ENCODE data around the gene SLC35G1. TPM values are rescaled to one million over a fixed set of nuclear protein-coding genes. Genes with fewer than 3 reads are reported as not detected.

Gene SLC35G1
- total RNA-seq, 4 donors from 2014 or later = 3.4 to 5.5 (median 4.7) TPM

- H3K4me3 ChIP-seq = no peak overlapping the region
- WGBS, 2 donors (ENCODE audit: low coverage in 1 of 2) = 42 to 55% methylated on average over 3 of the region's 3 CpGs
- no peak for TF ChIP-seq POLR2A (IDR thresholded peaks at IDR 0.05)
- peaks cover 0 to 19% (median 7%) of the 10 kb centered on the region in 3 donors for H3K4me1 ChIP-seq
- peaks cover 0 to 8% of the 10 kb centered on the region in 2 donors for H3K36me3 ChIP-seq
- no peak overlapping the region for H3K27ac ChIP-seq
- ATAC-seq = no peak
- H3K9me3 ChIP-seq = no peaks in the 10 kb centered on the region
- H3K27me3 ChIP-seq = no peaks in the 10 kb centered on the region
Measured at GRCh38 chr10:93913706-93914105, 19.9 kb downstream of the SLC35G1 start.

- peaks cover 0 to 5% of the 10 kb centered on the region in 2 donors for H3K36me3 ChIP-seq
- no peak overlapping the region for H3K27ac ChIP-seq
- peaks cover 0 to 19% (median 7%) of the 10 kb centered on the region in 3 donors for H3K4me1 ChIP-seq
- H3K9me3 ChIP-seq = no peaks in the 10 kb centered on the region
- H3K27me3 ChIP-seq = no peaks in the 10 kb centered on the region
- no peak overlapping the region for H3K4me3 ChIP-seq
- ATAC-seq = no peak
- TF ChIP-seq CTCF (IDR thresholded peaks at IDR 0.05) = no peak
- WGBS, 2 donors (ENCODE audit: low coverage in 1 of 2) = 49 to 66% methylated on average over 4 to 6 of the region's 6 CpGs
Measured at GRCh38 chr10:93915598-93915997, 21.8 kb downstream of the SLC35G1 start.

- ATAC-seq = no peak
- peaks cover 0 to 19% (median 7%) of the 10 kb centered on the region in 3 donors for H3K4me1 ChIP-seq
- WGBS, 2 donors (ENCODE audit: low coverage in 1 of 2) = 19 to 24% methylated on average over 8 of the region's 8 CpGs
- H3K27me3 ChIP-seq = no peaks in the 10 kb centered on the region
- TF ChIP-seq EP300 (IDR thresholded peaks at IDR 0.05) (no peak), CTCF (IDR thresholded peaks at IDR 0.05) (peak; percentile 38 to 69 (median 59)), POLR2A (IDR thresholded peaks at IDR 0.05) (no peak), POLR2AphosphoS5 (IDR thresholded peaks at IDR 0.05) (no peak)
- H3K4me3 ChIP-seq = no peak overlapping the region
- no peaks in the 10 kb centered on the region for H3K9me3 ChIP-seq
- peaks cover 0 to 5% of the 10 kb centered on the region in 2 donors for H3K36me3 ChIP-seq
- H3K27ac ChIP-seq = peak overlapping the region in 2 of 4 donors; percentile 5 to 24
Measured at GRCh38 chr10:93916257-93917063, 22.7 kb downstream of the SLC35G1 start.

GRCh38 chr10:93917064-93917391 lies 23.2 kb downstream of the SLC35G1 start:
- 65 to 74% methylated on average over 9 to 10 of the region's 10 CpGs for WGBS, 2 donors (ENCODE audit: low coverage in 1 of 2)
- no peak for ATAC-seq
- H3K27me3 ChIP-seq = no peaks in the 10 kb centered on the region
- H3K4me1 ChIP-seq = peaks cover 0 to 19% (median 7%) of the 10 kb centered on the region in 3 donors
- H3K36me3 ChIP-seq = peaks cover 0 to 5% of the 10 kb centered on the region in 2 donors
- H3K27ac ChIP-seq = peak overlapping the region in 1 of 4 donors; percentile 24
- H3K4me3 ChIP-seq = no peak overlapping the region
- no peaks in the 10 kb centered on the region for H3K9me3 ChIP-seq
- TF ChIP-seq EP300 (IDR thresholded peaks at IDR 0.05) = no peak
- no peak for TF ChIP-seq POLR2A (IDR thresholded peaks at IDR 0.05)
- TF ChIP-seq POLR2AphosphoS5 (IDR thresholded peaks at IDR 0.05) = no peak

GRCh38 chr10:93917821-93918220 lies 24.0 kb downstream of the SLC35G1 start:
- TF ChIP-seq EP300 (IDR thresholded peaks at IDR 0.05) = no peak
- TF ChIP-seq CTCF (IDR thresholded peaks at IDR 0.05) = no peak
- TF ChIP-seq POLR2A (IDR thresholded peaks at IDR 0.05) = no peak
- TF ChIP-seq POLR2AphosphoS5 (IDR thresholded peaks at IDR 0.05) = no peak
- Histone ChIP-seq H3K27me3 (no peaks in the 10 kb centered on the region), H3K27ac (peak overlapping the region in 1 of 4 donors; percentile 24), H3K9me3 (no peaks in the 10 kb centered on the region), H3K36me3 (peaks cover 0 to 4% of the 10 kb centered on the region in 2 donors), H3K4me3 (no peak overlapping the region), H3K4me1 (peaks cover 0 to 19% (median 7%) of the 10 kb centered on the region in 3 donors)
- no peak for ATAC-seq
- WGBS, 2 donors (ENCODE audit: low coverage in 1 of 2) = 0 to 41% methylated on average over 1 to 2 of the region's 2 CpGs

- no peaks in the 10 kb centered on the region for H3K9me3 ChIP-seq
- 89% methylated on average over 7 of the region's 7 CpGs; no CpG with 5 or more reads in 1 of the 2 donors for WGBS, 2 donors (ENCODE audit: low coverage in 1 of 2)
- no peak overlapping the region for H3K27ac ChIP-seq
- no peak for ATAC-seq
- H3K36me3 ChIP-seq = no peaks in the 10 kb centered on the region
- H3K4me3 ChIP-seq = no peak overlapping the region
- peaks cover 0 to 18% (median 7%) of the 10 kb centered on the region in 3 donors for H3K4me1 ChIP-seq
- no peaks in the 10 kb centered on the region for H3K27me3 ChIP-seq
- peak in 1 of 4 experiments; percentile 17 for TF ChIP-seq CTCF (IDR thresholded peaks at IDR 0.05)
- no peak for TF ChIP-seq POLR2AphosphoS5 (IDR thresholded peaks at IDR 0.05)
- TF ChIP-seq POLR2A (IDR thresholded peaks at IDR 0.05) = no peak
- no peak for TF ChIP-seq EP300 (IDR thresholded peaks at IDR 0.05)
Measured at GRCh38 chr10:93921338-93921737, 27.6 kb downstream of the SLC35G1 start.

Measured in gastroesophageal sphincter (tissue), 4 donors.